RCC 7860 (cell line): ENCODE results near the gene GRIA4.
"Not testable (repeated sequence)": the region's sequence is repeated elsewhere in the genome, so short reads cannot be mapped to it uniquely, and the experiment has no call there.

Experiments
- DNase-seq: peaks from one replicate; pipeline ENCODE4 v3.0.0-alpha.2; 2015; ENCODE audit warnings: low spot score
- FAIRE-seq: peaks from 2 replicates; lab custom pipeline; 2012; peaks lifted over from hg19 to GRCh38; lab: Jason Lieb, UNC

GRIA4 gene

DNA sequence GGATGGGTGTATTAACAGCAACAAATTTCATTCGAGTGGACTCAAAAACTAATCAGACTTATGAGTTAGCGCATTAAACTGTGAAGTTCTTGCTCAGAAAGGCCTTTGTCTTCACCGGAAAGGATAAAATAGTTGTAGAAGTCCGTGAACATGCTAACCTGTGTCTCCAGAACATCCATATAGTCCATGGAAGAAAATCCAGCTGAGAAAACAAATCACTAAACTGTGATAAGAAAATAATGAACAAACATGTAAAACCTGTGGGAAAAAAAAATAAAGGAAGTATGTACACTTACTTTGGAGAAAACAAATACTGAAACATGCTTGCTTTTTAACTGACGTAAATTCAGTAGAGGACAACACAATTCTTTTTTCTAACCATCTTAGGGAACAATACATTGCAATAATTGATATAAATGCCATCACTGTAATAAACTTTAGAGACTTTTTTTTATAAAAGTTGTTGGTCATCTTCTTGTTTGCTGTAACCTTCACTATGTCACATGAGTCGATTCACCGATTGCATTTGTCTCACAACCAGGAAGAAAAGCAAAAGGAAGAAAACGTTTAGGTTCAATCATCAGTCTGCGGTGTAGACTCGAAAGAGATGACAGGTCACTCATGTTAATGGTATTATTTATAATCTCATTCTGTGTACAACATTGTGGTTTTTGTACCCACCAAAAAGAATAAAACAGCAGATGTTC, 370.3 kb downstream of the GRIA4 start:
- no peak for DNase-seq
- FAIRE-seq = no peak

DNA sequence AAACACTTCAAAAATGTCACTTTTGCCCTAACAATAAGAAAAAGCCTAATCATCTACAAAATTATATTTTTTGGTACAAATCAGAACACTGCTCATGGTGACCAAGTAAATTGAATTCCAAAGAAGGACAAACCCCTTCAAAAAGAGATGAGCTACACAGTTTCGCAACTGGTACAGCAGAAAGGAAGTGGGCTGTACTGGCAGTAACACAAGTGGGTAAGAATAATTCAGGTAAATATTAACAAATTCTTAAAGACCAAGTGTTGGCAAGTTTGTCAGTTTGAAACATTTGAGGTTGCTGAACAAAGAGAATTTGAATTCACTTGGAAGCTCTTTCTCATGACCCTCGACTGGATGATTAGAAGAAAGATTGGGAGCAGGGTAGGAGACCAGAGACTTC, 376.7 kb downstream of the GRIA4 start:
- DNase-seq = no peak
- no peak for FAIRE-seq

DNA sequence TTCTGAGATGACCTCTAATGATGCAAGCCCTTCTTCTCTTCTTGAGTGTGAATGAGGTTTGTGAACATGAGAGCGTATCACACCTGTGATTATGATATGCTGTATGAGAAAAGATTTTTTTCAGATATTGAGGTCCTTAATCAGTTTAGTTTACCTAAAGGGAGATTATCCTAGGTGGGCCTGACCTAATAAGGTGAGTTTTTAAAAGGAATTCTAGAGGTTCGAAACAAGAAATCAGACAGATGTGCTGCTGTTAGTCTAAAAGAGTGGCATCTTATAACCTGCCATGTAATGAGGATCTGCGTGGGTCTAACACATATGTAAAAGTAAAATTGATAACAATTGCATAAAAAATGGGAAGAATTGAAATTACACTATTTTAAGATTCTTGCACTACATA, 378.3 kb downstream of the GRIA4 start:
- no peak for FAIRE-seq
- no peak for DNase-seq

DNA sequence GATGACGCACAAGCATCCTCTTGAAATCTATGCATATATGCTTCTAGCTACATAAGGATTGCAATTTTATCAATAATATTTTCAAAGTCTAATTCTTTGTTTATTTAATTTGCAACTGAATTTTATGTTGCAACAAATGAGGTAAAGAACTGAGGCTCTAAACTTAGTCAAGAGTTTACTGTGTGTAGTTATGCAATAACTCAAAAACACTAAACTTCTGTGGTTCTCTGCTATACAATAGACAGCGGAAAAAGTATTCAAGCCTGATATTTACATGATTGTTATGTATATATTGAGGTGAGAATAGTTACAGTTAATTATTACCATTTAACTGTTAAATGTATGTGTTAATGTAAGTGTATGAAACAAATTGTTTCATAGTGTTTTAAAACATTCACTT, 379.3 kb downstream of the GRIA4 start:
- FAIRE-seq (no peak), DNase-seq (no peak)

DNA sequence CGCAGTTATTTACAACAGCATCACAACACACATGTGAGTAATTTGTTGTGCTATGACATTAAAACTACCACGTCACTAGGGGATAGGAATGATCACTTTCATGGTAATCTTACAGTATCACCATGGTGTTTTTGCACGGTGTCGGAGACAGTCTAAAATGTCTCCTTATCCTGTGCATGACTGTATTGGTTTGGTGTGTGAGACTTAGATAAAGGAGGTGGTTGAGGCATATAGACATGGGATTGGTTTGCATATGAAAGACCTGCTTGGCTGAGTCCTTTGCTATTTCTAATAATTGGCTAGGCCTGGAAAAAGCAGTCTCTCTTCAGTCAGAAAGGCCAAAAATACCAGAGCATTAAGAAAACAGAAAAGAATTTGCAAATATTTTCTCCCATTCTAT, 382.0 kb downstream of the GRIA4 start:
- DNase-seq = no peak
- FAIRE-seq = no peak

DNA sequence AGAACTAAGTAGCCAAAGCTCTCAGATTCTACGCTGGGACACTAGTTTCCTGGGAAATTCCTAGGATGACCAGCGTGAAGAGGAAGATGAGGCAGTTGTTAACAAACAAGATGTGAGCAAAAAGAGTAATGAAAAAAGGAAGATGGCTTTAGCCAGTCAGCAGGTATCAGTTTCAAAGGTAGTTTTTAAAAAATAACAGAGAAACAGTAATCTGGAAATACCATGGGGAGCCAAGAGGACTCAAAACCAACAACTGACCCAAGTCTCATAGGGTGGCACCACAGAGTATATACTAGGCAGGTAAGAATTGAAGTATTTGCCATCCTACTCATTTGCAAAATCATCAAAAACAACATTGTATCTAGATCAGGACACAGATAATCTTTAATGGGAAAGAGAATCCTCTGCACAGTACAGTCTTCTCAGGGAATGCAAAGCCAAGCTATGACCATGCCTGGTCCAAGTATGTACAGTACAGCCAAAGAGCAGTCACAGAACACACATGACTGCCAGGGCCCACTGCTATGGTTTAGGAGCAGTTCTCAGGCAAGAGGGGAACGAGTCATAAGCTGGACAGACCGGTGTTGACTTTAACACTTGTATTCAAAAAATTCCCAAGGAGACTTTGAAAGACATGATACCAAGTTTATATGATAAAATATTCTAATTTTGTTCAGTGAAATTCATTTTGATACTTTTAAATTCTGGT, 391.6 kb downstream of the GRIA4 start:
- DNase-seq (no peak), FAIRE-seq (no peak)

DNA sequence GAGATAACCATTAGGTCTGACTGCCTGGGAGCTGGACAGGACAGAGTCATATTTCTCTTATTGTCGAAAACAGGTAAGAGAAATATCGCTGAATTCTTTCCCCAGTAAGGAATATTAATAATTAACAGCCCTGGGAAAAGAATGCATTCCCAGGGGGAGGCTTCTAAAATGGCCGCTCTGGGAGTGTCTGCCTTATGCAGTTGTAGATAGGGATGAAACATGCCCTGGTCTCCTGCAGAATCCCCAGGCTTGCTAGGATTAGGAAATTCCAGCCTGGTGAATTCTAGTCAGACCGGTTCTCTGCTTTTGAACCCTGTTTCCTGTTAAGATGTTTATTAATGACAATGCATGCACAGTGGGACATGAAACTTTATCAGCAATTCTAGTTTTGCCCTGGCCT, 393.2 kb downstream of the GRIA4 start:
- FAIRE-seq, DNase-seq: not testable (repeated sequence)

DNA sequence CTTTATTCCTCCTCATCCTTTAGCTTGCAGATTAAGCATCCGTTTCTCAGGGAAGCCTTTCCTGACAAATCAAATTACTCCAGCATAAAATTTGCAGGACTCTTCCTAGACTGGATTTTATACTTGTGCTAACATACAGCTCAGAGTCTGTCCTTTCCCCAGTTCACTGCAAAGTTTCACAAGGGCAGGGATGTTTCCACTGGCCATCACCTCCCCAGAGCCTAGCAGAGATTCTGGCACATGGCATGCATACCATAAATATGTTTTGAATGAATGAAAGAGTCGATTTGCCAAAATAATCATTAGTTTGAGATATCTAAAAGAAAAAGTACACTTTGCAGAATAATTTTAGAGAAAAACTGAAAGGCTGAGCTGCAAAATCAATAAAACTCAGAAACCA, 401.6 kb downstream of the GRIA4 start:
- DNase-seq (no peak), FAIRE-seq (no peak)

DNA sequence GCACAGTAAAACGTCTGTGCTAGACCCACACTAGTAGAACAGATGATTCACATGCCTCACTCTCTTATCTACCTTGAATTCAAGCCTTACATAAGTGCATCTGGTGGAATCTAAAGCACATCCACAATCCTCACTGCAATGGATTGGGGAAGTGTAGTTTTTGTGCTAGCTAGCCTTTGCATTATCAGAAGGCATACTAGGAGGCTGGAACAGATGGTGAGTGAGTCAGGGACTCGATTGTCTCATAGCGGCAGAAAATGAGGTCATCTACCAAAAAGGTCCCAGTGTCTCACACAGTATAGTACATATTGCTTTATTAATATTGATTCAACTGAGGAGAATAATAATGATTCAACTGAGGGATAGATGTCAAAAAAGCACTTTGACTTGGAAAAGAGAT, 402.9 kb downstream of the GRIA4 start:
- DNase-seq (no peak), FAIRE-seq (no peak)

DNA sequence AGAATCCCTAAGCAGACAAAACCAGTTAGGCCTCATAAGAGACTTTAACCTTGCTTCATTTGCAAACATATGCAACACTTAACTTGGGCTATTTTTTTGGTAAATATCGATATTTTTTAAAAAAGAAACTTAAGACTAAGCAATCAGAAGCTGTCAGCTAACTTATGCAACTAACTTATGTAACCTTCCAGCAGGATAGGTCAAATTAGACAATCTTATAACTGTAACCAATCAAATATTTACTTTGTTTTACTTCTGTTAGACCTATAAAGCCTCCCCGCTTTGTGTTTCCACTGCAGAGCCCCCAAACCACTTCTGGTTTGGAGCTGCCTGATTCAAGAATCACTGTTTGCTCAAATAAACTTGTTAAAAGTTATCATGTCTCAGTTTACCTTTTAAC, 404.2 kb downstream of the GRIA4 start:
- DNase-seq = no peak
- no peak for FAIRE-seq

DNA sequence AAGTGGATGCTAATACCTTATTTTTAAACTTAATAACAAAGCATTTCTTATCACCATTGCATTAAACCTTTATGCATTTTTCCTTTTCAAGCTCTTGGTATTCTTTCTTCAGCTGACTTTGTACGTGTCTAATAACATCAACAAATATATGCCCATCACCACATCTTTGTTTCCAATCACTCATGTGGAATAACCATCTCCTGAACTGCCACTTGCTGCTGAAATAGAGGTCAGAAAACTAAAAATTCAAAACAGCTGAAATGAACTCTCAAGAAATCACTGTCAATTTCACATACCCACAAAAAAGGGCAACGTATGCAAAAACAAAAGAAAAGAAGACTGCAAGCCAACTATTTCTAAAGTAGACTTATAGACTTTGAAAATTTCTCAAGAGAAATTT, 404.7 kb downstream of the GRIA4 start:
- DNase-seq (no peak), FAIRE-seq (no peak)

DNA sequence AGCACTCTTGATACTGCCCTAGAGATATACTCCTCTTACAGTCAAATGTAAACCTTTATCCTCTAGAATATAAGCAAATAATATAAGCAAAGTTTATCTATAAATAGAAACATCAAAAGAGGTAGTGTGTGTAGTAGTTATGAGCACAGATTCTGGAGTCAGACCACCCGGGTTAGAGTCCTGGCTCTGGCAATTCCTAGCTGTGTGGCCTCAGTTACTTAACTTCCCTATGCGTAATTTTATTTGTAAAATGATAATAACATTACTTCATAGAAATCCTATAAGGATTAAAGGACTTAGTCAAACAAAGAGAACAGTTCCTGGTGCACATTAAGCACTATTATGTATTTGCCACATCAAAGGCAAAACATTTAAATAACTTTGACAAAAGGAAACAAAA, 405.2 kb downstream of the GRIA4 start:
- DNase-seq (no peak), FAIRE-seq (no peak)

DNA sequence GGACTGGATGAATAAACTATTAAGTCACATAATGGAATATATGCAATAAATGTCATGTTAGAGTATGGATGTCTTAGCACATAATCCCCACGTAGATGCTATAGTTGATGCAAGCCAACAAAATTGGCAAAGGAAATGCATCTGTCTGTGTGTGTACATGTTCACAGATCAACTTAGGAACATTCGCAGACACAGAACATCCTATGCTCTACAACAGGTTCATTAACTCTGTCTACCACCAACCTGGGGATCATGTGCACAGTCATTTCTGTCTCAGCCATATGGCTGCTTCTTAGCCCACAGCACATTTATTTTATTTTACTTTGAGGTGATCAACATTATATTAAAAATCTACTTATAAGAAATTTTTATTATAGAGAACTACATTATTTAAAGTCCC, 407.2 kb downstream of the GRIA4 start:
- DNase-seq (no peak), FAIRE-seq (no peak)

DNA sequence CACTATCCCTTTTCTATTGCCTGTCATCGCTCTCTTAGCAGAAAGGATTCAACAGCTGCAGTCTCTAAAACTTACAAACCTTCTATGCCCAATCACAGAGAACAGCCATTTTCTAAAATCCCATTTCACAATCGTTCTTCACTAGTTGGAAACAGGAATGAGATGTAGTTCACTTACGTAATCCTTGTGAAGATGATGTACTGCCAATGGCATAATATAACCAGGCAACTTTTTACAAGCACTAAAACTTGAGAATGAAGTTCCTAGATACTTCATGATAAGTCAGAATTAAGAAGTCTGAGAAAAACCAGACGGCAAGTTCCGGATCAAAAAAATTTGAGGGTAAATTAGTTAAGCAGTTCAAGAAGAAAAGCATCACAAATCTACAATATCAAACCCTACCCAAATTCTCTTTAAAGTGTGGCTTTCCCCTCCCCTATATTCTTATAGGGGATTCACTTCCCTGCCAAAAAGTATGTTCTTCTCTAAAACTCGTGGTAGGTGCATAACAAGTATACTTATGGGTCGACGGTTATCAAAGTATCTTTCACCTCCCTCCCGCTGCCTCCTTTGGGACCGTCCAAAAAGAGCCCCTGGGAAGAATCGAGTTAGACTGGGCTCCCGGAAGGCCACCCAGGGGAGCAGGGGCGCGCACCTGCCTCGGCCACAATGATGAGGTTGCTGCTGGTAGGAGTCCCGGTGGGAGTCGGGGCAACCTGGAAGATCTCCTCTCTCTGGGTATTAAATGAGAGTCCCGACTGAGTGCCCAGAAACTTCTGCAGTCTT, 411.5 kb downstream of the GRIA4 start:
- no peak for DNase-seq
- FAIRE-seq = no peak

DNA sequence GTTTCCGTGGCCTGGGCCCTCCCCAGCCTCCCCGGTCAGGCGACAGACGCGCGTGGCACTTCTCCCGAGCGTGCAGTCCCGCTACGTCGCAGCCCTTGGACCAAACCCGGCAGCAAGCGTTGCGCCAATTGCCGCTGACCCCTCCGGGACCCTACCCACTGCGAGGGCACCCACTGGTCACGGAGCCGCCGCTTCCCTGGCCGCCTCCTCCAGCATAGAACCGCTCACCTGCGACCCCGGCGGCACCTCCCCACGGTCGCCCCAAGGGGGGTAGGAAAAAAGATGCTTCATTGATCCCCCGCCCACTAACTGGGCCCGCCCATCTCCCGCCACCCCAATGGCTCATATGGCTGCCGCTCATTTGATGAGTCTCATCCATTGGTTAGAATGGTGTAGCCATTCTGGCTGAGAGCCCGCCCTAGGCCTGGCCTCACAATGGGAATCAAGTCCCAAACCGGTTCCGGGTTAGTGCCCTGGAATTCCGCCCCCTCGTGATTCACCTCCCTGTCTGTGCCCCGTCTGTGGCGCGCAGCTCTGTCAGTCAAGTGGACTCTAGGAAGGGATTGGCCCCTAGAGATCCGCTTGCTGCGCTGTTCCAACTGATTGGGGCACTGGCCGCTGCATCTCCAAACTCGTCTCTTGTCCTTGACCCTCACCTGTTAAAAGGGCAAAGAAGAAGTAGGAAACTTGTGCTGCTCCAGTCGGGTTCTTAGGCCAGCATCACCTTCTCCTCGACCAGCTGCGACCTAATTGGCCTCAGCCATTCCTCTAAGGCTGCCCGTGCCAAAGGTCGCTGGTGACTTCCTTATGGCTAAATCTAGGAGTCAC, 412.3 kb downstream of the GRIA4 start, which contains the start of gene MSANTD4:
Gene MSANTD4 (minus strand): TSS at position 274 of the 828 bp plus-strand sequence. CDS start 11,323 bp downstream, outside the sequence.
- FAIRE-seq (peak; percentile 91), DNase-seq (peak; percentile 94)

DNA sequence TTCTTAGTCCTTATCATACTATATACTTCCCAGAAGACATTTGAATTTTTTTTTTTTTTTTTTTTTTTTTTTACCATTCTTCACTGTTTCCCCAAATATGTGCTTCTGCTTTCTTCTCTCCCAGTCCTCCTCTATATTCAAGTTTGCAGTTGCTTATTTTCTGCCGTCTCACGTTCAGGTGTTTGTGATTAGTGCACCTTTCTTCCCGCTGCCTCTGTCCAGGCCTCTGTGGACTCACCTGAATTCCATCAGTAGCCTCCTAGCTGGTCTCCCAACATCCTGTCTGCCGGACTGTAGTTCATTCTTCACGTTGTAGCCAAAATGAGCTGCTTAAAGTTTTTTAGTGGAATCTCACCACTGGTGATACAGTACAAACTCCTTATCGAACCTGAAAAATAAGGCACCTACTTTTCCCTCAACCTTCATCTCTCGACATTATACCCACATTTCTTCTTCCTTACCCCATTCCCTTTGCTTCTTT, 413.0 kb downstream of the GRIA4 start:
- DNase-seq = no peak
- no peak for FAIRE-seq

DNA sequence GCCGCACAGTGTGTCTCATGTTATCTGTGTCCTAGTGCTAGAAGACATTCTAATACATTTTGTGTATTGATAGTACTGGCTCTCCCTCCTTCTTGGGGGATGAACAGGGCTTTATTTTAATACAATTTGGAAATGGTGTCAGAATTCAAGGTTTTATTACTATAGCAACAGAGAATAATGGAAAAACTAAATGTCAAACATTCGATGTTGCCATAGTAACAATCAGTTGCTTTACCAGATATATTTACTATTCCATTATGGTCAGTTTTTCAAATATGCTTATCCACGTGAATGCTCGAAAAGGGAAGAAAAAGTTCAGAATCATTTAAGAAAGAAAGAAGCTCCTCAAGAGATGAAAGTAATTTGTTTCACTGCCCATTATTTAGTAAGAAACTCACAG, 420.7 kb downstream of the GRIA4 start:
- FAIRE-seq = no peak
- no peak for DNase-seq

DNA sequence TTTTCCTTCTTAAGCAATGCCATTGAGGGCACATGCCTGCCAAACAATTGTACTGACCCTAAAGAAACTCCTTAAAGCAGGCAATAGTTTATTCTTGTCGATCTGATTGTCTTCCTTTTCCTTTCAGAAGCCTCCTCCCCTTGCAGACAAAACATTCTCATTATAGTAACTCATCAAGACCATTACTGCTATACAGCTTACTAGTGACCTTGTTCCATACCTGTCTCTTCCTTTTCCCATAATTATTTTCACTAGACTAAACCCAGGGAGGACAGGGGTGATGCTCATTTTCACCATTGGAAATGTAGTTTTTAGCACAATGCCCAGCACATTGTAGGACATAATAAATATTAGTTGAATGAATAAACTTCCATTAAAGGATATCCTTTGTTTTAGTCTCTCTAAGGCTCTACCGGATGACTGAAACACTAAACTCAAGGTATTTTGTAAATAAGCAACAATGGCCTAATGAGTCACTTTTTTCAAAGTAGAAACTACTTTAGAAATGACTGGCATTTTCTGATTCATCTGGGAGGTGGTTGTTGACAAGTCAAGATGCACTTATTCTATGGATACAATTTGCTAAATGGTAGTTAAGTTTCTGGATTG, 421.4 kb downstream of the GRIA4 start:
- FAIRE-seq (no peak), DNase-seq (no peak)
